Mucosa of stomach (tissue), 1 donor: Measurements from ENCODE around the gene NFAT5.

Experiments
- H3K27me3 ChIP-seq: one replicate; pipeline ENCODE4 v1.7.0; 2013; ENCODE audit warnings: mild to moderate bottlenecking, low read length; ENCODE audit not compliant: control insufficient read depth, insufficient read depth
- H3K36me3 ChIP-seq: one replicate; pipeline ENCODE4 v1.7.0; 2013; ENCODE audit warnings: low read length; ENCODE audit not compliant: control insufficient read depth, insufficient read depth
- H3K4me1 ChIP-seq: one replicate; pipeline ENCODE4 v1.7.0; 2013; ENCODE audit warnings: mild to moderate bottlenecking, low read length; ENCODE audit not compliant: control insufficient read depth, insufficient read depth
- H3K4me3 ChIP-seq: one replicate; pipeline ENCODE4 v1.7.0; 2013; ENCODE audit warnings: low read length
- H3K9ac ChIP-seq: one replicate; pipeline ENCODE4 v1.7.0; 2013; ENCODE audit warnings: mild to moderate bottlenecking, low read length, moderate library complexity
- H3K9me3 ChIP-seq: one replicate; pipeline ENCODE4 v1.7.0; 2013; ENCODE audit warnings: mild to moderate bottlenecking, low read length, moderate library complexity; ENCODE audit not compliant: control insufficient read depth
- donor health status: Pancreatic carcinoma.

NFAT5 gene

GRCh38 chr16:69747115-69747514, 181.3 kb downstream of the NFAT5 start:
- H3K9ac ChIP-seq = no peak overlapping the region
- H3K9me3 ChIP-seq = no peaks in the 10 kb centered on the region
- no peaks in the 10 kb centered on the region for H3K27me3 ChIP-seq
- peaks cover 9% of the 10 kb centered on the region for H3K4me1 ChIP-seq
- peaks cover 19% of the 10 kb centered on the region for H3K36me3 ChIP-seq
- H3K4me3 ChIP-seq = no peak overlapping the region

GRCh38 chr16:69748694-69749345, 183.1 kb downstream of the NFAT5 start:
- Histone ChIP-seq H3K27me3 (no peaks in the 10 kb centered on the region), H3K4me1 (no peaks in the 10 kb centered on the region), H3K4me3 (no peak overlapping the region), H3K9me3 (no peaks in the 10 kb centered on the region), H3K36me3 (peaks cover 19% of the 10 kb centered on the region), H3K9ac (no peak overlapping the region)

GRCh38 chr16:69754143-69754468, 188.3 kb downstream of the NFAT5 start:
- H3K9ac ChIP-seq = peak overlapping the region; percentile 81
- peaks cover 1% of the 10 kb centered on the region for H3K36me3 ChIP-seq
- no peaks in the 10 kb centered on the region for H3K4me1 ChIP-seq
- no peaks in the 10 kb centered on the region for H3K9me3 ChIP-seq
- peak overlapping the region; percentile 65 for H3K4me3 ChIP-seq
- no peaks in the 10 kb centered on the region for H3K27me3 ChIP-seq
